GM23248 (cell line): ENCODE results near the gene SIRT4.

Source experiments
- EZH2 ChIP-seq: fragments of 200-600 bp; sonication (generic); IDR thresholded peaks from 2 replicates; pipeline ENCODE4 v1.6.1; 2018; ENCODE audit warnings: antibody characterized with exemption, mild to moderate bottlenecking; ENCODE audit not compliant: insufficient read depth, poor library complexity, severe bottlenecking
- EZH2phosphoT487 ChIP-seq: fragments of 200-600 bp; sonication (generic); IDR thresholded peaks from 2 replicates; pipeline ENCODE4 v1.6.1; 2018; ENCODE audit warnings: antibody characterized with exemption, moderate library complexity, mild to moderate bottlenecking, low read depth; ENCODE audit not compliant: insufficient read depth

DNA sequence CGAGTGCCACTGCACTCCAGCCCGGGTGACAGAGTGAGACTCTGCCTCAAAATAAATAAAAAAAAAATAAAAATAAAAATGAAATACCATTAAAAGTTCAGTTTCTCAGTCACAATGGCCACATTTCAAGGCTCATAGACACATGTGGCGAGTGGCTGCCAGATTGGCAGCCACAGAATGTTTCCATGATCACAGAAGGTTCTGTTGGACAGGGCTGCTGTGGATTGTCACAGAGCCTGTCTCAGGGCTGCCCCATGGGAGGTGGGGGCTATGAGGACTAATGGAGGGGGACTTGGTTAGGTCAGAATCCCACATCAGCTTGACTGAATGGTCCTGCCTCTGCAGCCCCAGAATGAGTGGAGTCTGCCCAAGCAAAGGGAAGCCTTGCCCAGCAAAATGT lies 29.3 kb downstream of the SIRT4 start:
- TF ChIP-seq EZH2phosphoT487 (no peak), EZH2 (no peak)
